ENCODE measurements around the gene BCL10.

Gene BCL10

DNA sequence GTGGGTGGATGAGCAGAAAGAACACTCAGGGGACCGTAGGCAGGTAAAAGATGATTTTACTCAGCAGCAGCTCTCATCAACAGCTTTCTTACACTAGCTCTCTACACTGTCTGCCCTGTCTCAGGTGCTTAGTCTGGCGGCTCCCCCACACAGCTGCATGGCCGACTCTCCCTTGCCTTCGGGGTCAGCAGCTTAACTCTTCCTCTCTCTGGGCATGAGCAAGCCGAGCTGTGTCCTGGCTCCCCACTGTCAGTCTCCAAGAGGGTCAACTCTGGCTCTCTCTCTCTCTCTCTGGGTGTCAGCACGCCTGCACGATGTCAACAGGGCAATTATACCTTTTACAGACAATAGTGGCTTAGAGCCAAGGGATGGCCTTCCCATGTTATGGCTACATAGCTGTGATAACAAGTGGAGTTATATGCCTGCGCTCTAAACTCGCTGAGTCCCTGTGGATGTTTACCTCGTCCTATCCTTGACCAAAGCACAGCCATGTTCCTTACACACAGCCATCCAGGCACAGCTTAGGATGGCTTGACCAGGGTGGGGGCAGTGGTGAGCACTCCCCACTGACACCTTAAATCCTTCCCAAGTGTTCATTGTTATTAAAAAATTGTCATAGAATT is 3.1 kb upstream of the BCL10 start:
- DNase-seq (ENCODE audit: low read depth) = no peak
- no peak overlapping the region for H3K4me3 ChIP-seq (ENCODE audit: low read length)
- no peak for TF ChIP-seq CTCF (conservative IDR thresholded peaks at IDR 0.05; ENCODE audit: low read depth, low read length)

DNA sequence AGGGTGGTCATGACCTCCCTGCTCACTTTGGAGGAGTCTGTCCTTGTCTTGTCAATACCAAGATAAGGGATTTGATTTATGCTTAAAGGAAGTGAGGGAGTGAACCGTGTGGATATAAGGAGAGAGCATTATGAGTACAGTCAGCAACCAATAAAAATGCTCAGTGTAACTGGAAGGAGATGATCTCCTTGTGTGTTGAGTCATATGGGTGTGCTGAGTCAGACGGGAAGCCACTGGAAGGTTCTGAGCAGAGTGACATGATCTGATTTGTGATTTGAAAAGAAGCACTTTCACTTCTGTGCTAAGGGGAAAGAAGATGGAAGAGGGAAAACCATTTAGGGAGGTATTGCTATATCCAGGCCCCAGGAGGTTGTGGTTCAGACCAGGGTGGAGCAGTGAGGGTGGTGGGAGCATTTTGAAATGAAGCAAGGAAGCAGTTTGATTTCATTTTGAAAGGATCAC is 2.5 kb upstream of the BCL10 start:
- H3K4me3 ChIP-seq (ENCODE audit: low read length) = no peak overlapping the region
- TF ChIP-seq CTCF (conservative IDR thresholded peaks at IDR 0.05; ENCODE audit: low read depth, low read length) = no peak
- peak; percentile 75 for DNase-seq (ENCODE audit: low read depth)

DNA sequence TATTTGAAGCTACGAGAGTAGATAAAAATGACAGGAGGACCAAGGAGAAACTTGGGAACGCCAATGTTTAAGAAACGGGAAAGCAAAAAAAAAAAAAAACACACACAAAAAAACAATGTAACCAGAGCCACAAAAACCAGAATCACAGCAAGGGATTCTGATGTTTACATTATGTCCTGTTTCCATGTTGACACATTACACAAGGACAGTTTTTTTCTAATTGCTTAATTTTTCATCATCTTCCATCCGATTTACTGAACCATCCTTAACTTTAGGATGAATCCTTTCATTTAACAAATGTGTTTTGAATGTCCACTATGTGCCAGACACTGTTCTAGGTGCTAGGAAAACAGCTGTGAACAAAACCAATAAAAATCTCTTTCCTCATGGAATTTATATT is 1.4 kb upstream of the BCL10 start:
- no peak overlapping the region for H3K4me3 ChIP-seq (ENCODE audit: low read length)
- no peak for DNase-seq (ENCODE audit: low read depth)
- no peak for TF ChIP-seq CTCF (conservative IDR thresholded peaks at IDR 0.05; ENCODE audit: low read depth, low read length)

DNA sequence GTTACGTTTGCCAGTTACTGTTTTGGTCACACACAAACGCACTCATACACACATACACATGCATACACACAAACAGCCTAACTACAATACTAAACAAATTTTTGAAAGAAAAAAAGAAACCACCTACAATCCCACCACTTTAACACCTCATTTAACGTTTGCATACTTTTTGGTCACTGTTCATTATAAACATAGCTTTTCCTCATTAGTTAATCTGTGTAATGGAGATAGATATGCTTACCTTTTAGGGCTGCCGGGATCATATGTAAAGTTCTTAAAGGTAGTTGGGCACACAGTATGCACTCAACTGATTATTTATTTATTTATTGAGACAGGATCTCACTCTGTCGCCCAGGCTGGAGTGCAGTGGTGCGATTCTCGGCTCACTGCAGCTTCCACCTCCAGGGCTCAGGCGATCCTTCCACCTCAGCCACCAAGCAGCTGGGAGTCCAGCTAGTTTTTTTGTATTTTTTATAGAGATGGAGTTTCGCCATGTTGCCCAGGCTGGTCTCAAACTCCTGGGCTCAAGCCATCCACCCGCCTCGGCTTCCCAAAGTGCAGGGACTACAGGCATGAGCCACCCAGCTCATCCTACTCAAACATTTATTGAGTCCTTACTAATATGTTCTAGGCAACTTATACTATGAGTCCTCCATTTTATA is 677 bp upstream of the BCL10 start:
- no peak for TF ChIP-seq CTCF (conservative IDR thresholded peaks at IDR 0.05; ENCODE audit: low read depth, low read length)
- DNase-seq (ENCODE audit: low read depth) = no peak
- peak overlapping the region; percentile 83 for H3K4me3 ChIP-seq (ENCODE audit: low read length)

GRCh38 chr1:85275701-85276214 is 674 bp downstream of the BCL10 start:
- TF ChIP-seq CTCF (conservative IDR thresholded peaks at IDR 0.05; ENCODE audit: low read depth, low read length) = no peak
- DNase-seq (ENCODE audit: low read depth) = no peak
- H3K4me3 ChIP-seq (ENCODE audit: low read length) = peak overlapping the region; percentile 83

DNA sequence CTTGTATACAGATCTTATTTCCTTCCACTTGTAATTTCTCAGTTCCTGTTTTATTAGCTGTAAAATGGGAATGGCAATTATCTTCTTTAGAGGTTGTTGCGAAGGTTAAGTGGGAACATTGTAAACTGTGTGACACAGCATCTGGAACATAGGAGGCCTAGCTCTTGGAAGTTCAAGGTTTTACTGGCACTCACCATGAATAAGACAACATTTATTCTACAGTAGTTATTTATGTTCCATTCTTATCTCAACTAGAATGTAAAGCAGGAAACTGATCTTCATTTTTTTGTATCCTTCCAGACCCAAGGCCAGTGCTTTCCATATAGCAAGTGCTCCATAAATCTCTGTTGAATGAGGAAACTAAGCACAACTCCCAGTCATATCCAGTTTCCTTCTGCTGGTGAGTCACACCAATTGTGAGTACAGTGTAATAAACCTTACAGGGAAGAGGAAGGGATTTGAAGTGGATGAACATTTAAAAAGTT is 1.4 kb downstream of the BCL10 start:
- no peak for DNase-seq (ENCODE audit: low read depth)
- TF ChIP-seq CTCF (conservative IDR thresholded peaks at IDR 0.05; ENCODE audit: low read depth, low read length) = no peak
- peak overlapping the region; percentile 83 for H3K4me3 ChIP-seq (ENCODE audit: low read length)

DNA sequence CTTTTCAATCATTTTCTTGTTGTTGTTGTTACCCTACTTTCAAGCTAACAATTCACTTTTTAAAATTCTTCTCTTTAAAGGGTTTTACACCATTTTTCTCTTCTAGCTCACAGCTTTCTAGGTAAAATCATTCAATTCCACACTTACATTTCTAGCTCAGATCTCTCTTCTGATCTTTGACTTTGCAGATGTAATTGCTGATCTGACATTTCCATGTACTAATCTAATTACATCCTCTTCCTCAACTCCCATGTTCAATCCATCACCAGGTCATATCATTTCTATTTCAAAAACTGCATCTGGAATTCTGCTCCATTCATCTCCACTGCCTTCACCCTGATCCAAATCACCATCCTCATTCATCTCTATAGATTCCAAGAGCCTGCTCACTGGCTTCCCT is 3.0 kb downstream of the BCL10 start:
- no peak for TF ChIP-seq CTCF (conservative IDR thresholded peaks at IDR 0.05; ENCODE audit: low read depth, low read length)
- DNase-seq (ENCODE audit: low read depth) = no peak
- no peak overlapping the region for H3K4me3 ChIP-seq (ENCODE audit: low read length)

Measured in retinal pigment epithelial cell (primary cell).